Fibroblast of peridontal ligament (primary cell): ENCODE results near the gene PLXNB1.
"Not testable (repeated sequence)": the region's sequence is repeated elsewhere in the genome, so short reads cannot be mapped to it uniquely, and the experiment has no call there.

Experiments
- DNase-seq: peaks from one replicate; pipeline ENCODE4 v3.0.0-alpha.2; 2010; ENCODE audit errors: extremely low read depth

PLXNB1 gene

GRCh38 chr3:48406443-48407431 is 23.1 kb downstream of the PLXNB1 start:
- DNase-seq = no peak

DNA sequence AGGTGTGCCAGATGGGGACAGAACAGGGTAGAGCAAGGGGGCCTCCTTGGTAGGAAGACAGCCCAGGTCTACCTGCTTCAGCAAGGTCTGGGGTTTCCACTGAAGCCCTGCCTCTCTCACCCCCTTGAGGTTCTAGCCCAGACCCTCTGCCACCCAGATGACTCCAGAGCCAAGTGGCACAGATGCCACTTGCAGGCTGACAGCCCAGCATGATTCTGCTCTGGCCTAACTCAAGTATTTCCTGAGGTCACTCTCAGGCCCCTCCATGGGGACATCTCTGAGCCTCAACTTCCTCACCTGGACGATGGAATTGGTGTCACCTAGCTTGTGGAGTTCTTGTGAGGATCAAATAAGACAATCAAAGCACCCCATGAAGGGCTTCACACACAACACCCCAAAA is 23.9 kb downstream of the PLXNB1 start:
- no peak for DNase-seq

- no peak for DNase-seq
These were observed 24.5 kb downstream of the PLXNB1 start for GRCh38 chr3:48405343-48405881.

DNA sequence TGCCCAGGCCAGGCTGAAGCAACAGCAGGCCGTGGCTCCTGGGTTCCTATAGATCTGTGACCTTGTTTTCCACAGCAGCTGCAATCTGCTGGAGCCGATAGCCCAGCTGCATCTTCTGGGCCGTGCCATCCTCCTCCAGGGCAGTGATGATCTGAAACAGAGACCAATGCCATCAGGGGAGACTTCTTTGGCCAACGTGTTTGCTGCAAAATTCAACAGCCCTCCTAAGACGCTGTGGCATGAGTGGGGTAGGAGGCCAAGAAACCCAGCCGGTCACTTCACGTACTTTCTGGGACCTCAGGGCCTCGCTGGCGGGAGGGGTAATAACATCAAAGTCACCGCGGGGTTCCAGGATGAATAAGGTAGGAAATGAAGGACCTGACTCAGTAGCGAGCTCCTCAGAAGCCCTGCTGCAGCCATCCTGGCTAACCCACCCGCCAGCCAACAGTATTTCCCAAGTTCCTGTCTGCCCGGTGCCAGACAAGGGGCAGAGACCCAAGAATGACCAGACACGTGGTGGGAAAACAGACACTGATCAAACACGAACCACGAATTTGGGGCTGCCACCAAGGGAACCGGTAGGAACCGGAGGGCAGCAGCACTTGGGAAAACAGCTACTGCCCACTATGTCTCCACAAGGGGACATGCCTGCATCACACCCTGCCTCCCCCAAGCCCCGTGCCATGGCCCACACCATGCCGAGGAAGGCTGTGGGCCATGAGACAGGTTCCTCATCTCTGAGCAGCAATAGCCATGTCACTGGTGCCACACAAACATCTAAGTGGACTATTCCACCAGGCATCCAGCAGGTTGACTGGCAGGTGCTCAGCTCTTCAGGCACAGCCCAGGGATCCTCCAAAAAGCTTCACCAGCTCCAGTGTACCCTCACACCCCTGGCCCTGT is 25.2 kb downstream of the PLXNB1 start:
- no peak for DNase-seq

- no peak for DNase-seq
These were observed 26.1 kb downstream of the PLXNB1 start for GRCh38 chr3:48403533-48404439.

GRCh38 chr3:48402907-48403306 is 27.0 kb downstream of the PLXNB1 start:
- no peak for DNase-seq

DNA sequence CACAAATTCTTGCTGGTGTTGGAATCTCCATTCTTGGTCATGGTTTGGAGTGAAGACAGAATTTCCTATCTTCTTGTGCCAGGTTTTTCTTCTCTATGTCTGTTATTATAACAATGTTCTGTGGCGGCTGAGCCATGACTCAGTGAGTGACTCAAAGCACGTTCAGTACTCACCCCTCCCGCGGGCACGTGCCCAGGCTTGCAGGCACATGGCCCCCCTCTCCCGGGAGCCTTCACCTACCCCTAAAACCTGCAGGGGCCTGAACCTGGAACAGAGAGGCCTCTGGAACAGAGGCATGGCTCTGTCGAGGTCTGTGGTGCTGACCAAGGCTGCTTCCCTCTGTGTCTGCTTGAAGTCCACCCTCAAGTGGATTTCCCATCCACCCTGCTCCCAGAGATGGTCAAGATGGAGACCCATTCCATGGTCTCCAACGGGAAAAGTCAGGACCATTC is 27.6 kb downstream of the PLXNB1 start:
- peak; percentile 95 for DNase-seq

DNA sequence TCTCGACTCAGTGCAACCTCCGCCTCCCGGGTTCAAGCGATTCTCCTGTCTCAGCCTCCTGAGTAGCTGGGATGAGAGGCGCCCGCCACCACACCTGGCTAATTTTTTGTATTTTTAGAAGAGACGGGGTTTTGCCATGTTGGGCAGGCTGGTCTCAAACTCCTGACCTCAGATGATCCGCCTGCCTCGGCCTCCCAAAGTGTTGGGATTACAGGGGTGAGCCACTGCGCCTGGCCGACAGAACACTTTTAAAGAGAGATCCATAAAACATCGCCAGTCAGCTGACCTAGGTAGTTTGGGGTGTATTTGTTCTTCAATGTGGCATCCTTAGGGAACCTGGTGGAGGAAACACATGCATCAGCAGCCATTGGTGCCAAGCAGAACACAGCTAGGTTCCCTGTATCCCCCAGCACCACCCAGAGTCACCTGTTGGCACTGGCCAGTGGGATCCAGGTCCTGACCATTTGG is 28.4 kb downstream of the PLXNB1 start:
- not testable (repeated sequence) for DNase-seq

GRCh38 chr3:48400824-48401433 is 29.0 kb downstream of the PLXNB1 start:
- DNase-seq = peak; percentile 65

DNA sequence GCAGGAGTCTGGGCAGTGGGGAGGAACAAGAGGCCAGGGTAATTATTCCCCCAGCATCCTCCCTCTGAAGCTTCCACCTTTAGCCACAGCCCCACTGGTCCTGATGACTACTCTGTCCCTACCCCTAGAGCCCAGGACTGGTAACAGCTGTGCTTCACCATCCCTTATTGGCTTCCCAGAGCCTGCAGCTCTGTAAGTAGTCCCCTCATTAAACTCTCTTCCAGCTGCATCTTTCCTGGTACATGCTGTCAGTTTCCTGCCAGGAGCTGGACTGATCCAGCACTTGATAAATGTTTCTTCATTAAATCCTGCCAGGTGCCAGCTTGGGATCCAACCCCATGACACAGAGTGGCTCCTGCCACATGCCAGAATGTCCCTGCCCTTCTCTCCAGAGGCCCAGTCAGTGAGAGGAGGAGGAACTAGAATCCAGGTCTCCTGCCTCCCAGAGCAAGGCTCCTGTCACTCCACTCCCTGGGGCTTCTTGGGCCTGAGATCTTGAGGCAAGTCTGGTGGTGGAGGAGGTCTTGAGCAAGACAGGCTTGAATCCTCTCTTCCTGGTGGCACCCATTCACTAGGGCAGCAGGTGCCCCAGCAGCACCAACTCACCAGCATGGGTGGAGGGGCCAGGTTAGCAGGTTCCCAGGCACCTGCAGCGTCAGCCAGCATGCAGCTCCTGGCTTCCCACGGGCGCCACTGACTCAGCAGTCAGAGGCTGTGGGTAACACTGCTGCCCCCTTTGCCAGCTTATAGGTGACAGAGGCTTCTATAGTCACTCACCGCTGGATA is 30.3 kb downstream of the PLXNB1 start:
- no peak for DNase-seq

DNA sequence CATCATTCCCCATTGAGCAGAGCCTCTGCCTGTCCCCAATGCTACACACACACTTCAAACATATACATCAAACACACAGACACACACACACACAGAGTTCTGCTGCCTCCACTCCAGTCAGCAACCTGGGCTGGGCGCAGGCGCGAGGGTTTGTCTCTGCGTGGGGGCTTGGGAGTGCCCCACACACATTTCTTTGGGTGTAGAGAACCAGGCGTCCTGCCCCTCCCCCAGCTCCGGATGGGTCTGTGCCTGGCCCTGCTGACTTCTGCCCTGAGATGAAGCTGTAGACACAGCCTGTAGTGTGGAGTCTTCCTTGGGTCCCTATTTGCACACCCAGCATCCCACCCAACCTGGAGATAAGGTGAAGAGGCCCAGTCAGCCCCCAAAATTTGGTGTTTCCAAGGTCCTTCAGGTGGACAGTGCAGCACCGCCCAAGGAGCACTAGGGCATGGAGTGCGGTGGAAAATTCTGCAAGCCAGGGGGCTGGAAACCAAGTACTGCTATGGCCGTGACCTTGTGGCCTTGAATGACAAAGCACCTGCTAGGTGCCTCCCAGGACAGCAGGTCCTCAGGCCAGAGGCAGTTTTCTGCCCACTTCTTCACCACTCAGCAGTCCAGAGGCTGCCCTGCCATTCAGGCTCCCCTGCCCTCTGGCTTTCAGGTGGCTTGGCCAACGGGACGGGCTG is 31.0 kb downstream of the PLXNB1 start:
- DNase-seq = no peak

- no peak for DNase-seq
These were observed 31.9 kb downstream of the PLXNB1 start for GRCh38 chr3:48397767-48398681.

- no peak for DNase-seq
These were observed 34.2 kb downstream of the PLXNB1 start for GRCh38 chr3:48395714-48396113.

GRCh38 chr3:48394391-48394790 is 35.5 kb downstream of the PLXNB1 start:
- no peak for DNase-seq

- DNase-seq = no peak
These were observed 40.9 kb downstream of the PLXNB1 start for GRCh38 chr3:48388966-48389365.

DNA sequence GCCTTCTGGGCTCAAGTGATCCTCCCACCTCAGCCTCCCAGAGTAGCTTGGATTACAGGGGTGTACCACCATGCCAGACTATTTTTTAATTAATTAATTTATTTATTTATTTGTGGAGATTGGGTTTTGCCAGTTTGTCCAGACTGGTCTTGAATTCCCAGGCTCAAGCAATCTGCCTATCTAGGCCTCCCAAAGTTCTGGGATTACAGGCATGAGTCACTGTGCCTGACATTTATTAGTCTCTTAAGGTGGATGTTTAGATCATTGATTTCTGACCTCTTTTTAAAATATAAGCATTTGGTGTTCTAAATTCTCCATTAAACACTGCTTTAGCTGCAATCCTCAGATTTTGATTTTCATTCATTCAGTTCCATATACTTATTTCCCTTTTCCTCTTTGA is 42.3 kb downstream of the PLXNB1 start:
- no peak for DNase-seq

- no peak for DNase-seq
These were observed 56.9 kb downstream of the PLXNB1 start for GRCh38 chr3:48372862-48373435.

- DNase-seq = no peak
These were observed 57.5 kb downstream of the PLXNB1 start for GRCh38 chr3:48372377-48372770.
